KMS-11 (cell line): ENCODE measurements around the gene CDH16.

Experiments
- H2AFZ ChIP-seq: fragments of 200-600 bp; sonication (generic); 2 replicates; pipeline ENCODE4 v1.6.1; 2016; ENCODE audit warnings: antibody characterized with exemption, mixed run types, low read depth
- H3K27ac ChIP-seq: fragments of 200-600 bp; sonication (generic); 2 replicates; pipeline ENCODE4 v1.6.1; 2016; ENCODE audit warnings: mild to moderate bottlenecking, mixed run types
- H3K27me3 ChIP-seq: fragments of 200-600 bp; sonication (generic); 2 replicates; pipeline ENCODE4 v1.6.1; 2017; ENCODE audit warnings: mild to moderate bottlenecking, low read depth, mixed run types, moderate library complexity; ENCODE audit not compliant: insufficient read depth
- H3K36me3 ChIP-seq: fragments of 200-600 bp; sonication (generic); 2 replicates; pipeline ENCODE4 v1.6.1; 2017; ENCODE audit warnings: mild to moderate bottlenecking, mixed run types; ENCODE audit not compliant: insufficient read depth
- H3K4me1 ChIP-seq: fragments of 200-600 bp; sonication (generic); 2 replicates; pipeline ENCODE4 v1.6.1; 2016; ENCODE audit warnings: mild to moderate bottlenecking, low read depth, mixed run types; ENCODE audit not compliant: poor library complexity, severe bottlenecking
- H3K4me2 ChIP-seq: fragments of 200-600 bp; sonication (generic); 2 replicates; pipeline ENCODE4 v1.7.0; 2016; ENCODE audit warnings: mild to moderate bottlenecking, mixed run types
- H3K4me3 ChIP-seq: fragments of 200-600 bp; sonication (generic); IDR thresholded peaks from 2 replicates; pipeline ENCODE4 v1.6.1; 2017; ENCODE audit warnings: low read depth, low read length, mixed read lengths; ENCODE audit not compliant: insufficient read depth
- H3K79me2 ChIP-seq: fragments of 200-600 bp; sonication (generic); 2 replicates; pipeline ENCODE4 v1.6.1; 2016; ENCODE audit warnings: low read depth, mixed run types; ENCODE audit not compliant: insufficient read depth
- H3K9ac ChIP-seq: fragments of 200-600 bp; sonication (generic); 2 replicates; pipeline ENCODE4 v1.6.1; 2016; ENCODE audit warnings: mild to moderate bottlenecking, mixed run types
- H4K20me1 ChIP-seq: fragments of 200-600 bp; sonication (generic); 2 replicates; pipeline ENCODE4 v1.6.1; 2016; ENCODE audit warnings: mild to moderate bottlenecking, mixed run types; ENCODE audit not compliant: insufficient read depth
- CTCF ChIP-seq: fragments of 200-600 bp; sonication (generic); conservative IDR thresholded peaks from 2 replicates; pipeline ENCODE4 v1.6.1; 2017; ENCODE audit warnings: low read depth, mild to moderate bottlenecking, antibody characterized with exemption, low read length, moderate library complexity, mixed read lengths

CDH16 gene

GRCh38 chr16:66924527-66925321 lies 6.0 kb upstream of the CDH16 start:
- no peaks in the 10 kb centered on the region for H4K20me1 ChIP-seq
- no peaks in the 10 kb centered on the region for H3K36me3 ChIP-seq
- H3K79me2 ChIP-seq, result no peaks in the 10 kb centered on the region
- TF ChIP-seq CTCF, result no peak
- no peak overlapping the region for H3K4me3 ChIP-seq
- no peak overlapping the region for H3K9ac ChIP-seq
- no peak overlapping the region for H3K4me2 ChIP-seq
- H3K27ac ChIP-seq, result no peak overlapping the region
- peaks cover 8% of the 10 kb centered on the region; the same call in 1 of the 2 replicates for H3K27me3 ChIP-seq
- H3K4me1 ChIP-seq, result peaks cover 39% of the 10 kb centered on the region
- no peak overlapping the region for H2AFZ ChIP-seq

- no peak overlapping the region for H3K27ac ChIP-seq
Measured at GRCh38 chr16:66923866-66924265, 5.2 kb upstream of the CDH16 start.

GRCh38 chr16:66923247-66923731 lies 4.6 kb upstream of the CDH16 start:
- H3K4me1 ChIP-seq, result peaks cover 29% of the 10 kb centered on the region
- H3K36me3 ChIP-seq, result no peaks in the 10 kb centered on the region
- no peak overlapping the region for H3K4me3 ChIP-seq
- H3K79me2 ChIP-seq, result no peaks in the 10 kb centered on the region
- no peak overlapping the region for H2AFZ ChIP-seq
- H3K27ac ChIP-seq, result no peak overlapping the region
- H3K27me3 ChIP-seq, result peaks cover 8% of the 10 kb centered on the region; the same call in 1 of the 2 replicates
- no peaks in the 10 kb centered on the region for H4K20me1 ChIP-seq
- H3K4me2 ChIP-seq, result no peak overlapping the region
- no peak overlapping the region for H3K9ac ChIP-seq
- no peak for TF ChIP-seq CTCF

More at GRCh38 chr16:66923866-66924265, 5.2 kb upstream of the CDH16 start:
- H4K20me1 ChIP-seq, result no peaks in the 10 kb centered on the region
- peaks cover 8% of the 10 kb centered on the region; the same call in 1 of the 2 replicates for H3K27me3 ChIP-seq
- no peaks in the 10 kb centered on the region for H3K36me3 ChIP-seq
- no peaks in the 10 kb centered on the region for H3K79me2 ChIP-seq
- H3K4me3 ChIP-seq, result no peak overlapping the region
- H2AFZ ChIP-seq, result no peak overlapping the region
- no peak overlapping the region for H3K4me2 ChIP-seq
- H3K9ac ChIP-seq, result no peak overlapping the region
- TF ChIP-seq CTCF, result no peak
- H3K4me1 ChIP-seq, result peaks cover 34% of the 10 kb centered on the region

GRCh38 chr16:66921729-66922450 lies 3.2 kb upstream of the CDH16 start:
- no peak overlapping the region for H2AFZ ChIP-seq
- no peak overlapping the region for H3K4me2 ChIP-seq
- H3K4me1 ChIP-seq, result peaks cover 15% of the 10 kb centered on the region
- no peaks in the 10 kb centered on the region for H3K36me3 ChIP-seq
- no peaks in the 10 kb centered on the region for H4K20me1 ChIP-seq
- TF ChIP-seq CTCF, result no peak
- peaks cover 12% of the 10 kb centered on the region; the same call in 1 of the 2 replicates for H3K27me3 ChIP-seq
- no peak overlapping the region for H3K27ac ChIP-seq
- H3K79me2 ChIP-seq, result no peaks in the 10 kb centered on the region
- no peak overlapping the region for H3K4me3 ChIP-seq
- H3K9ac ChIP-seq, result no peak overlapping the region
